Natural killer cell (primary cell): ENCODE results near the gene CATSPER3. TPM values are rescaled to one million over a fixed set of nuclear protein-coding genes. Genes with fewer than 3 reads are reported as not detected.

Experiments
- ATAC-seq, 3 donors: fragments of 150-1000 bp in 2 of 3; fragments of 200-7000 bp in 1 of 3; cut with Tn5 transposase; 1 replicate in 1 of 3; 2 replicates in 2 of 3; pipeline ENCODE4 v1.10.0; 2021; ENCODE audit warnings: mild to moderate bottlenecking in 2 of 3, moderate library complexity in 2 of 3
- DNase-seq, 2 donors: peaks; one replicate each; pipeline versions ENCODE4 v3.0.0 to v3.0.0-alpha.2; 2013 to 2021; ENCODE audit warnings: mixed read lengths in 1 of 2
- H3K27ac ChIP-seq: one replicate; pipeline ENCODE4 v1.5.1; 2013; ENCODE audit warnings: mild to moderate bottlenecking, low read length
- H3K27me3 ChIP-seq: one replicate; pipeline ENCODE4 v1.6.1; 2013; ENCODE audit warnings: low read length; ENCODE audit not compliant: control insufficient read depth, insufficient read depth
- H3K36me3 ChIP-seq: one replicate; pipeline ENCODE4 v1.6.1; 2013; ENCODE audit warnings: low read length; ENCODE audit not compliant: control insufficient read depth, insufficient read depth
- H3K4me1 ChIP-seq: one replicate; pipeline ENCODE4 v1.6.1; 2013; ENCODE audit warnings: low read length; ENCODE audit not compliant: control insufficient read depth, insufficient read depth
- H3K4me3 ChIP-seq: one replicate; pipeline ENCODE4 v1.5.1; 2013; ENCODE audit warnings: low read length
- H3K9me3 ChIP-seq: one replicate; pipeline ENCODE4 v1.6.1; 2013; ENCODE audit warnings: low read length; ENCODE audit not compliant: control insufficient read depth, insufficient read depth
- H3K27ac Mint-ChIP-seq, 2 donors: one replicate each; pipeline ENCODE4 v1.8.0; 2022; ENCODE audit warnings: mild to moderate bottlenecking in 2 of 2, mixed read lengths in 2 of 2, moderate library complexity in 1 of 2
- H3K27me3 Mint-ChIP-seq, 2 donors: one replicate each; pipeline ENCODE4 v1.8.0; 2022; ENCODE audit warnings: low read depth in 2 of 2, mixed read lengths in 2 of 2
- H3K36me3 Mint-ChIP-seq: one replicate; pipeline ENCODE4 v1.8.0; 2022; ENCODE audit warnings: mixed read lengths
- H3K4me1 Mint-ChIP-seq, 2 donors: one replicate each; pipeline ENCODE4 v1.8.0; 2022; ENCODE audit warnings: mixed read lengths in 2 of 2
- H3K4me3 Mint-ChIP-seq: one replicate; pipeline ENCODE4 v1.8.0; 2022; ENCODE audit warnings: mild to moderate bottlenecking, moderate library complexity, mixed read lengths
- H3K9me3 Mint-ChIP-seq, 2 donors: one replicate each; pipeline ENCODE4 v1.8.0; 2022; ENCODE audit warnings: mixed read lengths in 2 of 2
- CTCF ChIP-seq: fragments of 200-600 bp; IDR thresholded peaks from one replicate; pipeline ENCODE4 v1.8.0; 2022; ENCODE audit warnings: antibody characterized with exemption
- WGBS: methylation state at CpG from one replicate; pipeline ENCODE4 v1.1.7; 2013; ENCODE audit warnings: missing lambda C conversion rate; ENCODE audit not compliant: insufficient coverage; 5-methylcytosine and 5-hydroxymethylcytosine counted together
- intact Hi-C: fragments of 100-400 bp; cut with micrococcal nuclease; formaldehyde crosslinking; loops from one replicate; pipeline ENCODE4 v1.14.2; 2022
- total RNA-seq, 4 donors: library from RNA; stranded (reverse); fragments of 120-200 nt in 1 of 4; gene quantifications; one replicate each; pipeline versions ENCODE4 v1.2.3 to v1.2.4, GENCODE V29; 2013 to 2022

The CATSPER3 gene
- under 1 TPM; 0.31 to 0.79 (median 0.55) TPM for total RNA-seq
- 0.36 TPM for total RNA-seq (2013)

GRCh38 chr5:134967607-134968006, at the start of gene CATSPER3:
CATSPER3 (plus strand) TSS chr5:134967907; CDS start chr5:134967992, 85 bp downstream.
- H3K4me1 ChIP-seq: no peaks in the 10 kb centered on the region
- Mint-ChIP-seq H3K27me3 (no peaks in the 10 kb centered on the region), H3K27ac (no peak within 1 kb of the TSS), H3K4me1 (peaks cover 5 to 9% of the 10 kb centered on the region in 2 donors), H3K9me3 (no peaks in the 10 kb centered on the region), H3K4me3 (no peak within 1 kb of the TSS), H3K36me3 (no peaks in the 10 kb centered on the region)
- no peak within 1 kb of the TSS for H3K27ac ChIP-seq
- intact Hi-C loops: no loop called here
- no peaks in the 10 kb centered on the region for H3K27me3 ChIP-seq
- ATAC-seq (no peak), DNase-seq (no peak)
- 95% methylated on average over 3 of the region's 3 CpGs for WGBS
- TF ChIP-seq CTCF: no peak
- no peak within 1 kb of the TSS for H3K4me3 ChIP-seq
- peaks cover 3% of the 10 kb centered on the region for H3K36me3 ChIP-seq
- H3K9me3 ChIP-seq: no peaks in the 10 kb centered on the region

DNA sequence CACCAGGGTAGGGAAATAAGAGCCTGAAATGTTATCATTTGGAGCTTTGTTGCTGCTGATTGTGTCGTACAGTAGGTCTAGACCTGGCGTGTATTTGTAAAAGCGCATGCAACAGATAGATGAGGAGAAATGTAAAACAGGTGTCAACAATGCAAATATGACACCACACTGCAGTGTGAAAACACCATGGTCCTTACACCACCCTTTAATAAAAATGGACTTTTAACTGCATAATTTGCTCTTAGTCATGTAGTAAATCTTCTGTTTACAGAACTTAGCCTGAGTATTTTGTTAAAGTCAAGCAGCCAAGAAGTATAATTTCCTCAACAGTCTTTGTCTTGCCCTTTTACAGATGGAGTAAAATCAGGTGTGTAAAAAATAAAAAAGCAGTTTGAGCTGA, 48.8 kb upstream of the CATSPER3 start:
- no peak for ATAC-seq
- intact Hi-C loops: no loop called here
- no peaks in the 10 kb centered on the region for H3K27me3 Mint-ChIP-seq
- H3K4me1 Mint-ChIP-seq: peaks cover 5 to 11% of the 10 kb centered on the region in 2 donors
- no peaks in the 10 kb centered on the region for H3K27me3 ChIP-seq
- H3K27ac Mint-ChIP-seq: no peak overlapping the region
- H3K36me3 Mint-ChIP-seq: no peaks in the 10 kb centered on the region
- H3K27ac ChIP-seq: no peak overlapping the region
- 98% methylated on average over 3 of the region's 3 CpGs for WGBS
- no peak for DNase-seq
- H3K9me3 Mint-ChIP-seq: no peaks in the 10 kb centered on the region
- no peaks in the 10 kb centered on the region for H3K4me1 ChIP-seq
- no peak overlapping the region for H3K4me3 ChIP-seq
- TF ChIP-seq CTCF: no peak
- H3K4me3 Mint-ChIP-seq: no peak overlapping the region
- H3K9me3 ChIP-seq: no peaks in the 10 kb centered on the region
- H3K36me3 ChIP-seq: peaks cover 17% of the 10 kb centered on the region

- intact Hi-C loops: no loop called here
Observed at GRCh38 chr5:134920848-134921575, 46.7 kb upstream of the CATSPER3 start.

More at GRCh38 chr5:134920848-134921575, 46.7 kb upstream of the CATSPER3 start:
- no peaks in the 10 kb centered on the region for H3K36me3 Mint-ChIP-seq
- no peak overlapping the region for H3K27ac Mint-ChIP-seq
- Histone ChIP-seq H3K27ac (no peak overlapping the region), H3K27me3 (no peaks in the 10 kb centered on the region), H3K9me3 (no peaks in the 10 kb centered on the region), H3K4me1 (no peaks in the 10 kb centered on the region), H3K36me3 (peaks cover 17% of the 10 kb centered on the region), H3K4me3 (no peak overlapping the region)
- no peak overlapping the region for H3K4me3 Mint-ChIP-seq
- DNase-seq (no peak), ATAC-seq (no peak)
- TF ChIP-seq CTCF: no peak
- no peaks in the 10 kb centered on the region for H3K9me3 Mint-ChIP-seq
- H3K4me1 Mint-ChIP-seq: peaks cover 5 to 11% of the 10 kb centered on the region in 2 donors
- H3K27me3 Mint-ChIP-seq: no peaks in the 10 kb centered on the region
- WGBS: 97% methylated on average over 9 of the region's 9 CpGs
